Left lung (tissue), 10 donors: ENCODE measurements around the gene PDE8B. TPM values are rescaled to one million over a fixed set of nuclear protein-coding genes. Genes with fewer than 3 reads are reported as not detected.
A peak's percentile ranks its signal among the peaks of the same experiment; 100 is the strongest.

ENCODE experiments used
- ATAC-seq: fragments of 200-7000 bp; cut with Tn5 transposase; one replicate; pipeline ENCODE4 v1.9.1; 2020; ENCODE audit warnings: moderate library complexity
- DNase-seq, 4 donors: peaks; one replicate each; pipeline ENCODE4 v3.0.0-alpha.2; 2013 to 2020
- H3K27ac ChIP-seq, 2 donors: fragments of 200-600 bp; sonication (generic) in 1 of 2; one replicate each; pipeline versions ENCODE4 v1.5.0 to v1.8.0; 2020 to 2021
- H3K27me3 ChIP-seq, 2 donors: fragments of 200-600 bp; sonication (generic) in 1 of 2; one replicate each; pipeline versions ENCODE4 v1.5.0 to v1.8.0; 2020 to 2021
- H3K36me3 ChIP-seq, 2 donors: fragments of 200-600 bp; sonication (generic) in 1 of 2; one replicate each; pipeline versions ENCODE4 v1.5.0 to v1.8.0; 2020 to 2021
- H3K4me1 ChIP-seq, 2 donors: fragments of 200-600 bp; one replicate each; pipeline ENCODE4 v1.8.0; 2021
- H3K4me3 ChIP-seq, 2 donors: fragments of 200-600 bp; sonication (generic) in 1 of 2; one replicate each; pipeline versions ENCODE4 v1.5.0 to v1.8.0; 2020 to 2021; ENCODE audit warnings: mild to moderate bottlenecking in 1 of 2
- H3K9me3 ChIP-seq, 2 donors: fragments of 200-600 bp; sonication (generic) in 1 of 2; one replicate each; pipeline versions ENCODE4 v1.5.0 to v1.8.0; 2020 to 2021
- CTCF ChIP-seq, 2 donors: fragments of 200-600 bp; sonication (generic) in 1 of 2; IDR thresholded peaks; one replicate each; pipeline versions ENCODE4 v1.5.0 to v1.8.0; 2021; ENCODE audit warnings: antibody characterized with exemption in 2 of 2
- intact Hi-C, 2 donors: fragments of 100-400 bp; cut with DNase I; formaldehyde crosslinking; loops; one replicate each; pipeline versions ENCODE4 v1.11.2 to v1.14.2; 2022
- polyA plus RNA-seq, 6 donors: library from polyadenylated mRNA; unstranded; fragments of 120-200 nt; gene quantifications; one replicate each; pipeline ENCODE4 v1.2.1, GENCODE V29; 2013; ENCODE audit not compliant: insufficient read length in 6 of 6
- total RNA-seq, 2 donors: library from RNA; stranded (reverse); fragmentation: NEBNext Ultra II Directional; extraction: Animal tissue kit (Norgen Biotek cat#: 25700); gene quantifications; one replicate each; pipeline ENCODE4 v1.2.1, GENCODE V29; 2021
- donor health status: DM: no; HTN: yes; CAD: no.
- donor health status: DM: no; HTN: no; CAD: no.

PDE8B gene
- total and polyA plus RNA-seq, 8 donors, result 3.3 to 8.7 (median 6.5) TPM

GRCh38 chr5:77210964-77211690, 647 bp downstream of the PDE8B start:
- ATAC-seq (peak; percentile 74), DNase-seq (peak in 3 of 4 donors; percentile 3 to 72 (median 23))
- Histone ChIP-seq H3K27ac (no peak overlapping the region), H3K9me3 (no peaks in the 10 kb centered on the region), H3K4me3 (peak overlapping the region; percentile 31 to 38), H3K4me1 (peaks cover 0 to 12% of the 10 kb centered on the region in 2 donors), H3K36me3 (no peaks in the 10 kb centered on the region), H3K27me3 (peaks cover 44 to 73% of the 10 kb centered on the region in 2 donors)
- intact Hi-C loops, result no loop called here
- no peak for TF ChIP-seq CTCF (IDR thresholded peaks at IDR 0.05)

DNA sequence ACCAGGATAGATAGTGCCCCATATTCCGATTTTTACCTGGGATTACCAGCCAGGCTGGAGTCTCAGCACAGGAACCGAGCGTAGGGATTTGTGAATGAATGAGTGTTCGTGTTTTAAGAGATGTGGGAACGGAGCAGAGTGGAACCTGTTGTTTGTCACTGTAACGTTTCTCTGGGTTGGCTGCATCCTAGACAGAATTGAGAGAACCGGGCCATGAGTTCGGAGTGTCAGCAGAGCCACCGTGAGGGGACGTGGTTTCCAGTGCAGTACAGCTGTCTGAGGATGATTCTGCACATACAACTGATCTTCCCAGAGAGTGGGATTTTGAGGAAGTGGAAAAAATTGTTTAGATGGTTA, 1.2 kb downstream of the PDE8B start:
- intact Hi-C loops, result no loop called here
- Histone ChIP-seq H3K27me3 (peaks cover 44 to 74% of the 10 kb centered on the region in 2 donors), H3K4me1 (peaks cover 0 to 12% of the 10 kb centered on the region in 2 donors), H3K4me3 (peak overlapping the region in 1 of 2 donors; percentile 38), H3K27ac (no peak overlapping the region), H3K36me3 (no peaks in the 10 kb centered on the region), H3K9me3 (no peaks in the 10 kb centered on the region)
- no peak for TF ChIP-seq CTCF (IDR thresholded peaks at IDR 0.05)
- DNase-seq (peak in 1 of 4 donors; percentile 8), ATAC-seq (no peak)

DNA sequence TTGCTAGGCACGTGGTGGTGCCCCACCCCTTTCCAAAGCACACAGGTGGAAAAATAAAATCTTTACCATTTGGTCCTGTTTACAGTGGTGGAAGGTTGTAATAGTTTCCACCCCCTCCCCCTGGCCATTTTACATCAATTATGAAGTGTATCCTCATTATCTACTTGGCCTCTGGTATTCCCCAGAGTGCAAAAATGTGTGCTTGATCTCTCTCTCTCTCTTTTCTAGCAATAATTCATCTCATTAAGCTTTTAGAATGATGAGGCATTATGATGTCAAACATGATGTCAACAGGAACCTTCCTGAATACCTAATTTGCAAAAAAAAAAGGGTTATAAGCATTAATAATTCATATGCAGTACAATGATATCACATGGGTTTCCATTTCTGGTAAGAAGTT, 3.1 kb downstream of the PDE8B start:
- H3K27ac ChIP-seq, result no peak overlapping the region
- ATAC-seq (no peak), DNase-seq (no peak)
- peaks cover 0 to 12% of the 10 kb centered on the region in 2 donors for H3K4me1 ChIP-seq
- peaks cover 44 to 82% of the 10 kb centered on the region in 2 donors for H3K27me3 ChIP-seq
- intact Hi-C loops, result no loop called here
- no peak overlapping the region for H3K4me3 ChIP-seq
- no peaks in the 10 kb centered on the region for H3K9me3 ChIP-seq
- H3K36me3 ChIP-seq, result no peaks in the 10 kb centered on the region
- TF ChIP-seq CTCF (IDR thresholded peaks at IDR 0.05), result no peak

- Histone ChIP-seq H3K4me1 (peaks cover 0 to 12% of the 10 kb centered on the region in 2 donors), H3K27ac (no peak overlapping the region), H3K27me3 (peaks cover 43 to 79% of the 10 kb centered on the region in 2 donors), H3K36me3 (no peaks in the 10 kb centered on the region), H3K9me3 (no peaks in the 10 kb centered on the region), H3K4me3 (no peak overlapping the region)
- ATAC-seq (no peak), DNase-seq (no peak)
- TF ChIP-seq CTCF (IDR thresholded peaks at IDR 0.05), result no peak
- intact Hi-C loops, result no loop called here
Observed at GRCh38 chr5:77214151-77214550, 3.7 kb downstream of the PDE8B start.

GRCh38 chr5:77218263-77218662, 7.8 kb downstream of the PDE8B start:
- intact Hi-C loops, result no loop called here
- ATAC-seq, result no peak

More at GRCh38 chr5:77218263-77218662, 7.8 kb downstream of the PDE8B start:
- Histone ChIP-seq H3K27me3 (peaks cover 10 to 38% of the 10 kb centered on the region in 2 donors), H3K9me3 (no peaks in the 10 kb centered on the region), H3K4me3 (no peak overlapping the region), H3K4me1 (no peaks in the 10 kb centered on the region), H3K27ac (no peak overlapping the region), H3K36me3 (no peaks in the 10 kb centered on the region)
- no peak for DNase-seq
- TF ChIP-seq CTCF (IDR thresholded peaks at IDR 0.05), result no peak
